Loucy (cell line): ENCODE results near the gene CCDC63.

Source experiments
- CTCF ChIP-seq: fragments of 200-600 bp; sonication (generic); conservative IDR thresholded peaks from 2 replicates; pipeline ENCODE4 v1.5.1; 2014; ENCODE audit warnings: mild to moderate bottlenecking, antibody characterized with exemption, low read length
- EZH2phosphoT487 ChIP-seq: fragments of 200-600 bp; IDR thresholded peaks from 2 replicates; pipeline ENCODE4 v1.6.1; 2018; ENCODE audit warnings: antibody characterized with exemption, mild to moderate bottlenecking, moderate library complexity, borderline replicate concordance

- TF ChIP-seq CTCF, result peak; percentile 98
- TF ChIP-seq EZH2phosphoT487, result no peak
Measured at GRCh38 chr12:110826592-110827200, 20.1 kb upstream of the CCDC63 start.
